ENCODE measurements around the gene KCNIP1. TPM values are rescaled to one million over a fixed set of nuclear protein-coding genes. Genes with fewer than 3 reads are reported as not detected.
"Not testable (repeated sequence)": the region's sequence is repeated elsewhere in the genome, so short reads cannot be mapped to it uniquely, and the experiment has no call there.

KCNIP1 gene
- total and polyA plus RNA-seq, 10 donors, result 0.08 to 20.0 (median 9.4) TPM

GRCh38 chr5:170545811-170546210, 42.0 kb downstream of the KCNIP1 start:
- intact Hi-C loops (cut with DNase I; ENCODE audit: low total_unique reads), result no loop called here
- TF ChIP-seq POLR2A (IDR thresholded peaks at IDR 0.05) (no peak), POLR2AphosphoS5 (IDR thresholded peaks at IDR 0.05) (no peak)
- TF ChIP-seq, protein P1, sequence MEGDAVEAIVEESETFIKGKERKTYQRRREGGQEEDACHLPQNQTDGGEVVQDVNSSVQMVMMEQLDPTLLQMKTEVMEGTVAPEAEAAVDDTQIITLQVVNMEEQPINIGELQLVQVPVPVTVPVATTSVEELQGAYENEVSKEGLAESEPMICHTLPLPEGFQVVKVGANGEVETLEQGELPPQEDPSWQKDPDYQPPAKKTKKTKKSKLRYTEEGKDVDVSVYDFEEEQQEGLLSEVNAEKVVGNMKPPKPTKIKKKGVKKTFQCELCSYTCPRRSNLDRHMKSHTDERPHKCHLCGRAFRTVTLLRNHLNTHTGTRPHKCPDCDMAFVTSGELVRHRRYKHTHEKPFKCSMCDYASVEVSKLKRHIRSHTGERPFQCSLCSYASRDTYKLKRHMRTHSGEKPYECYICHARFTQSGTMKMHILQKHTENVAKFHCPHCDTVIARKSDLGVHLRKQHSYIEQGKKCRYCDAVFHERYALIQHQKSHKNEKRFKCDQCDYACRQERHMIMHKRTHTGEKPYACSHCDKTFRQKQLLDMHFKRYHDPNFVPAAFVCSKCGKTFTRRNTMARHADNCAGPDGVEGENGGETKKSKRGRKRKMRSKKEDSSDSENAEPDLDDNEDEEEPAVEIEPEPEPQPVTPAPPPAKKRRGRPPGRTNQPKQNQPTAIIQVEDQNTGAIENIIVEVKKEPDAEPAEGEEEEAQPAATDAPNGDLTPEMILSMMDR (IDR thresholded peaks at IDR 0.05 in 8 of 11, conservative IDR thresholded peaks at IDR 0.05 in 3 of 11), result no peak
- no peak for DNase-seq

DNA sequence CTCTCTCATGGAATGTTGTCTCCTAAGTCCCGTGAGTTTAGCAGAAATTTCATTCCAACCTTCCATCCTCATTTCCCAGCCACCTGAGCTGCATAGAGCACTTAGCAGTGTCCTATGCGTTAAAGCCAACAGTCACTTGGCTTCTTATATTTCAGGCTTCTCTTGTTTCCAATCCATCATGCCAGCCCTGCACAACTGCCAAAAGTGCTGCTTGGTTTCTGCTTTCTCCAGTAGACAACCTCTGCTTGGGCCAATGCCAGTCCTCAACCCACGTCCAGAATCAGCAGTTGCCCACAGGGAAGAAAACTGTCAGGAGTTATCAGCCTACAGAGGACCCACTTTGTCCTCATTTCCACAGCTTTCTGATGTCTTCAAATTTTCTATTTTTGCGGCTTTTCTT, 42.5 kb downstream of the KCNIP1 start:
- Histone ChIP-seq H3K4me1 (no peaks in the 10 kb centered on the region), H3K27ac (no peak overlapping the region), H3K36me3 (no peaks in the 10 kb centered on the region), H3K4me3 (no peak overlapping the region), H3K27me3 (replicated peaks in 1 of 7) (peaks cover 0 to 22% (median 0%) of the 10 kb centered on the region in 7 donors), H3K9me3 (peaks cover 0 to 23% (median 17%) of the 10 kb centered on the region in 8 donors)
- TF ChIP-seq POLR2A (IDR thresholded peaks at IDR 0.05) (no peak), POLR2AphosphoS5 (IDR thresholded peaks at IDR 0.05) (no peak)
- TF ChIP-seq, protein P1 (IDR thresholded peaks at IDR 0.05 in 8 of 11, conservative IDR thresholded peaks at IDR 0.05 in 3 of 11), result no peak
- WGBS, 5 donors, result 55 to 82% (median 77%) methylated on average over 4 of the region's 4 CpGs
- no peak for DNase-seq
- intact Hi-C loops (cut with DNase I; ENCODE audit: low total_unique reads), result no loop called here

More at GRCh38 chr5:170545811-170546210, 42.0 kb downstream of the KCNIP1 start:
- H3K36me3 ChIP-seq, result no peaks in the 10 kb centered on the region
- WGBS, 5 donors, result 0 to 46% (median 20%) methylated on average over 1 of the region's 1 CpG
- H3K4me3 ChIP-seq, result no peak overlapping the region
- H3K27ac ChIP-seq, result no peak overlapping the region
- H3K4me1 ChIP-seq, result no peaks in the 10 kb centered on the region
- H3K27me3 ChIP-seq (replicated peaks in 1 of 7), result peaks cover 0 to 18% (median 0%) of the 10 kb centered on the region in 7 donors
- peaks cover 0 to 23% (median 17%) of the 10 kb centered on the region in 8 donors for H3K9me3 ChIP-seq

- peaks cover 0 to 11% (median 8%) of the 10 kb centered on the region in 8 donors for H3K9me3 ChIP-seq
- intact Hi-C loops (cut with DNase I; ENCODE audit: low total_unique reads); H3K36me3 ChIP-seq; DNase-seq; H3K27ac ChIP-seq; H3K4me3 ChIP-seq: not testable (repeated sequence)
- peaks cover 0 to 12% (median 3%) of the 10 kb centered on the region in 6 donors for H3K4me1 ChIP-seq
- WGBS, 5 donors, result 79 to 93% (median 92%) methylated on average over 1 of the region's 1 CpG
- H3K27me3 ChIP-seq (replicated peaks in 1 of 7), result peaks cover 0 to 57% (median 4%) of the 10 kb centered on the region in 7 donors
Measured at GRCh38 chr5:170550382-170550781, 46.6 kb downstream of the KCNIP1 start.

- TF ChIP-seq, protein P1 (IDR thresholded peaks at IDR 0.05 in 8 of 11, conservative IDR thresholded peaks at IDR 0.05 in 3 of 11), result no peak
- TF ChIP-seq POLR2A (IDR thresholded peaks at IDR 0.05), result no peak
- TF ChIP-seq POLR2AphosphoS5 (IDR thresholded peaks at IDR 0.05), result no peak
- intact Hi-C loops (cut with DNase I; ENCODE audit: low total_unique reads), result no loop called here
- H3K36me3 ChIP-seq, result no peaks in the 10 kb centered on the region
- H3K27ac ChIP-seq, result no peak overlapping the region
- no peak for DNase-seq
- peaks cover 0 to 60% (median 4%) of the 10 kb centered on the region in 7 donors for H3K27me3 ChIP-seq (replicated peaks in 1 of 7)
- 52 to 63% (median 57%) methylated on average over 4 of the region's 4 CpGs for WGBS, 5 donors
- peaks cover 0 to 4% (median 2%) of the 10 kb centered on the region in 8 donors for H3K9me3 ChIP-seq
- peaks cover 0 to 12% (median 3%) of the 10 kb centered on the region in 6 donors for H3K4me1 ChIP-seq
- H3K4me3 ChIP-seq, result no peak overlapping the region
Measured at GRCh38 chr5:170551076-170551475, 47.3 kb downstream of the KCNIP1 start.
